Bronchial epithelial cell (primary cell): ENCODE results near the gene WDR82. TPM values are rescaled to one million over a fixed set of nuclear protein-coding genes. Genes with fewer than 3 reads are reported as not detected.
A peak's percentile ranks its signal among the peaks of the same experiment; 100 is the strongest.

Experiments
- DNase-seq: peaks from one replicate; pipeline ENCODE4 v3.0.0-alpha.2; 2010; ENCODE audit warnings: low read depth
- FAIRE-seq: peaks from 2 replicates; lab custom pipeline; 2011; peaks lifted over from hg19 to GRCh38; lab: Jason Lieb, UNC
- H3K27me3 ChIP-seq: 2 replicates; pipeline ENCODE4 v1.5.1; 2011; ENCODE audit warnings: low read length; ENCODE audit not compliant: control insufficient read depth, insufficient read depth
- H3K36me3 ChIP-seq: 2 replicates; pipeline ENCODE4 v1.5.1; 2011; ENCODE audit warnings: low read length; ENCODE audit not compliant: control insufficient read depth, insufficient read depth
- H3K4me3 ChIP-seq: 2 replicates; pipeline ENCODE4 v1.5.1; 2011; ENCODE audit warnings: mild to moderate bottlenecking, low read depth, low read length, control low read depth
- total RNA-seq: library from RNA; depleted of rRNA; stranded (reverse); fragments of >200 nt; gene quantifications from 2 replicates; pipeline ENCODE4 v1.2.1, GENCODE V29; 2014
- TF ChIP-seq, protein P1 (sequence below): IDR thresholded peaks from 2 replicates; pipeline ENCODE4 v1.5.1; 2011; ENCODE audit warnings: mild to moderate bottlenecking, moderate library complexity, low read length, control low read depth, inconsistent platforms; ENCODE audit not compliant: insufficient read depth, severe bottlenecking

Gene WDR82
- total RNA-seq, 1 donor from 2014 or later: 61.3 TPM

DNA sequence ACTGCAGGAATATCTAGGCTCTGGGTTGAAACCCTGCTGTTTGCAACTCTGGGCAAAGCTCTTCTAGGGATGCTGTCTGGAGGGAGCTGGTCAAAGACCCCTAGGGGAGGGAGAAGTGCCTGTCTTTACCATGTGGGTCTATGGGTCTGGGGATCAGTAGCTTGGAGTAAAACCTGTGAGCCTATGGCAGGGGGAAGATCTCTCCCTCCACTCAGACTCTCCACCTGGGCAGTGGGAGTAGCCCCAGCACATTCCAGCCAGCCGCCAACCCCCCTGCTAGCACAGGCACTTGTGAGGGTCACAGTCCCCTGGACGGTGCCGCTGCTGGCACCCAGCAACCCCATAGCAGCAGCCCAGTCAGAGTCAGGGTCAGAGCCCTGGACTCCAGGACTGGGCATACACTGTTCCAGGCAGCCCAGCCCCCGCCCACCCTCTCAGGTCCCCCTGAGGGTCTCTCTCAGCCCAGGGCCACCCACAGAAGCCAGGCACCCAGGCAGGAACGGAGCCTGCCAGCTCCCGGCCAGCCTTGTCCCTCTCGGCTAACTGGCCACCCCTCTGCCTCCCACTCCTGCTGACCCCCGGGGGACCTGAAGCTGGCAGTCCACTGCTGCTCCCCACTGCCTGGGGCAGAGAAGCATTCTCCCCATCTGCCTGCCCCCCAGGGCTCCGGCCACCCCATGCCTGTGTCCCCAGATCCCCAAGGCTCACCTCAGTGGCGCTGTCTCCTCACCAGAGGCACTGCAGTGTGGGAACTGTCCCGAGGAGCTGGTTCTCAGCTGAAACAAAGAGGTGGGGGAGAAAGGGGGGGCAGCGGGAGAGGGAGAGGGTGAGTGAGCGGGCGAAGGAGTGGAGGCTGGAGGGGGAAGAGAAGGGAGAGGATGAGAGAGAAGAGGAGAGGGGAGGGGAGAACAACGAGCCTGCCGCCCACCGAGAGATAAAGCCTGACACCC is 20.0 kb upstream of the WDR82 start:
- H3K27me3 ChIP-seq: peaks cover 4% of the 10 kb centered on the region
- TF ChIP-seq, protein P1, sequence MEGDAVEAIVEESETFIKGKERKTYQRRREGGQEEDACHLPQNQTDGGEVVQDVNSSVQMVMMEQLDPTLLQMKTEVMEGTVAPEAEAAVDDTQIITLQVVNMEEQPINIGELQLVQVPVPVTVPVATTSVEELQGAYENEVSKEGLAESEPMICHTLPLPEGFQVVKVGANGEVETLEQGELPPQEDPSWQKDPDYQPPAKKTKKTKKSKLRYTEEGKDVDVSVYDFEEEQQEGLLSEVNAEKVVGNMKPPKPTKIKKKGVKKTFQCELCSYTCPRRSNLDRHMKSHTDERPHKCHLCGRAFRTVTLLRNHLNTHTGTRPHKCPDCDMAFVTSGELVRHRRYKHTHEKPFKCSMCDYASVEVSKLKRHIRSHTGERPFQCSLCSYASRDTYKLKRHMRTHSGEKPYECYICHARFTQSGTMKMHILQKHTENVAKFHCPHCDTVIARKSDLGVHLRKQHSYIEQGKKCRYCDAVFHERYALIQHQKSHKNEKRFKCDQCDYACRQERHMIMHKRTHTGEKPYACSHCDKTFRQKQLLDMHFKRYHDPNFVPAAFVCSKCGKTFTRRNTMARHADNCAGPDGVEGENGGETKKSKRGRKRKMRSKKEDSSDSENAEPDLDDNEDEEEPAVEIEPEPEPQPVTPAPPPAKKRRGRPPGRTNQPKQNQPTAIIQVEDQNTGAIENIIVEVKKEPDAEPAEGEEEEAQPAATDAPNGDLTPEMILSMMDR: no peak
- H3K36me3 ChIP-seq: peaks cover 3% of the 10 kb centered on the region
- H3K4me3 ChIP-seq: no peak overlapping the region
- FAIRE-seq (no peak), DNase-seq (no peak)

DNA sequence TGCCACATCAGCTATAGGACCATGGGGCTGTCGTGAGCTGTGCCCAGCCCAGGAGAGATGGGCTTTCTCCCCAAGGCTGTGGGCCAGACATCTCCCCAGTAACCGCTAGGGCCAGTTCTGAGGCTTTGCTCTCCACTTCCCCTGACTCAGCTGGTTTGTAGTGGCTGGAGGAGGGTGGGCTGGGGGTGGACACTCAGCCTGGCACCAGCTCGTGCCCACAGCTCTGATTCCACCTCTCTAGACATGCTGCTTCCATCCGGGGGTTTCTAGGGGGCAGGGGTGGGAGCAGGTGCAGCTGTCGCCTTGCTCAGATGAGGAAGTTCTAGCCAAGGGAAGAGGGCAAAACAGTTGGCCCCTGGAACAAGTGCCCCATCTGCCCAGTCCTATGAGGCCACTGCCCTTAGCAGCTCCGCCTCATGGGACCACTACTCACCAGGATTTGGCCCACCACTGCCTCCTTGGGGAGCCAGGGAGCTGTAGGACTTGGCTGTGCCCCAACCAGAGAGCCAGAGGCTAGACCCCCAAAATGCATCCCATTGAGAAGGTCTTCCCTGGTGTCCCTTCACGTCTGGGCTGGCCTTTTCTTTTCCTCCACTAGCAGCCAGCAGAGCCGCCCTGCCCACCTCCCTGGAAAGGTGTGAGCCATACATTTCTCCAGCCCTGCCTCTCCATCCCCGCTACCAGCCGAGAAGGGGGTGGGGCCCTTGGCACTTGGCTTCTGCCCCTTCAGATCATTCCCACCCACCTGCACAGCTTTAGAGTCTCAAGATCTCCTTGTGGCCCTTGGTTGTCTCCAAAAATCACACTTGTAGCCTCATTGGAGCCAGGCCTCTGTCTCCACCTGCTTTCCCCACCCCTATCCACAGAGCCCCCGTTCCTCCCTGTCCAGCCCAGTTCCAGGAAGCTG is 19.0 kb upstream of the WDR82 start:
- FAIRE-seq: no peak

DNA sequence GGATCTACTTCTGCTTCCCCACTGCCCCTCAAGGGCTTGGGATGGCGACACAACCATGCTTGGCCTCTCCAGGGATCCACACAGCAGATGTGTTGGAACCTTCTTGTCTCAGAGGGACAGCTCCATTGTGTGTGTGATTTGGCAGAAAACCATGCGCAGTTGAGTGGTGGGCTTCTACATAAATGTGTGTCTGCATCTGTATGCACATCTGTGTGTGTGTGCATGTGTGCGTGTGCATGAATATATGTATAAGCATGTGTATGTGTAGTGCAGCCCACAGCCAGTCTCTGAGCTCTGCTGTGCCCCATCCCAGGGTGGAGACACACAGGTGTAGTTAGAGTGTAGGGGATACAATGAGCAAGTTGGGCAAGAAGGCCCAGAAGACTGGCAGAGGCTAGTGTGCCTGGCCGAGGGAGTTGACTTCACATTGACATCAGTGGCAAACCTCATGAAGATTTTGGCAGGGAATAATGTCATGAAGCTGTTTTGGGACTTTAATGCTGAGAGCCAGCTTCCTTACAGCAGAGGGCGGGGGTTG is 17.3 kb upstream of the WDR82 start:
- Histone ChIP-seq H3K27me3 (peaks cover 4% of the 10 kb centered on the region), H3K4me3 (no peak overlapping the region), H3K36me3 (peaks cover 15% of the 10 kb centered on the region)
- TF ChIP-seq, protein P1: no peak
- DNase-seq (no peak), FAIRE-seq (peak; percentile 50)

More for the DNA sequence above, 19.0 kb upstream of the WDR82 start:
- TF ChIP-seq, protein P1: no peak
- H3K4me3 ChIP-seq: no peak overlapping the region
- peaks cover 9% of the 10 kb centered on the region for H3K36me3 ChIP-seq
- H3K27me3 ChIP-seq: peaks cover 4% of the 10 kb centered on the region
- DNase-seq: no peak

DNA sequence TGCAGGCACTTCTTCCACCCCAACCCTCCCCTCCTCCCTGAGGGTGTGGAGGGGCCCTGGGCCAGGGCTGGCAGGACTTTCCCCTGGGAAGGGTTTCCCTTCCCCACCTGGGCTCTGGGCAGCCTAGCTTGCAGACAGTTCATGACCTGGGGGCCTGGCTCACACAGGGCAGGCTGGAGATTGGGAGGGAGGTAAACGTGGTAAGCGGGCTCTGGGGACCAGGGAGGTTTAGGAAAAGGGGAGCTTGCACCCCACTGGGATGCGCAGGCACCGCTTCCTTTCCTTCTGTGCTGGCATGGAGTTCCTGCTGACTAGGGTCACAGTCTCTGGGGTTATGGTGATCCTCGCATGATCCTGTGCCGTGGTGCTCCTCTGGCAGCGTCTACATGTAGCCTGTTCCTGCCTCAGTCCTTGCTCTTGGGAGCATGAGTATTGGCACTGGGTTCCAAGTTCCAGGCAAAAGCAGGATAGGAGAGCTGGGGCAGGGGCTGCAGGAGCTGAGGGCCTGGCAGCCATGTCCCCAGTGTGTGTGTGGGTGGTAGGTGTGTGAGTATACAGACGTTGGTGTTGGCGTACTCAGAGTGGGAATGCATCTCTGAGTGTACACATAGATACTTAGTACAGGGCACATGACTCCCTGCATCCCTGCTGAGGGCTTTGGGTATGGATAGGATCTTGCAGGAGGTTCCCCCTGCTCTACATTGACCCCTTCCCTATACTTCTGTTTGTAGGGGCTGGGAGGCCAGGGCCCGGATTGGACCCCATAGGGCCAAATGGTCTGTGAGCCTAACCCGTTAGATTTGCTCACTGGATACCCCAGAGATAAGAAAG is 16.1 kb upstream of the WDR82 start:
- no peak overlapping the region for H3K4me3 ChIP-seq
- H3K36me3 ChIP-seq: peaks cover 15% of the 10 kb centered on the region
- peaks cover 4% of the 10 kb centered on the region for H3K27me3 ChIP-seq
- DNase-seq (no peak), FAIRE-seq (peak; percentile 87)
- TF ChIP-seq, protein P1: no peak
